NCI-H1694 (cell line): ENCODE results near the gene PCDH8.

Experiments
- DNase-seq: peaks from one replicate; lab custom pipeline; 2025; lab: John Stamatoyannopoulos, UW

The PCDH8 gene

DNA sequence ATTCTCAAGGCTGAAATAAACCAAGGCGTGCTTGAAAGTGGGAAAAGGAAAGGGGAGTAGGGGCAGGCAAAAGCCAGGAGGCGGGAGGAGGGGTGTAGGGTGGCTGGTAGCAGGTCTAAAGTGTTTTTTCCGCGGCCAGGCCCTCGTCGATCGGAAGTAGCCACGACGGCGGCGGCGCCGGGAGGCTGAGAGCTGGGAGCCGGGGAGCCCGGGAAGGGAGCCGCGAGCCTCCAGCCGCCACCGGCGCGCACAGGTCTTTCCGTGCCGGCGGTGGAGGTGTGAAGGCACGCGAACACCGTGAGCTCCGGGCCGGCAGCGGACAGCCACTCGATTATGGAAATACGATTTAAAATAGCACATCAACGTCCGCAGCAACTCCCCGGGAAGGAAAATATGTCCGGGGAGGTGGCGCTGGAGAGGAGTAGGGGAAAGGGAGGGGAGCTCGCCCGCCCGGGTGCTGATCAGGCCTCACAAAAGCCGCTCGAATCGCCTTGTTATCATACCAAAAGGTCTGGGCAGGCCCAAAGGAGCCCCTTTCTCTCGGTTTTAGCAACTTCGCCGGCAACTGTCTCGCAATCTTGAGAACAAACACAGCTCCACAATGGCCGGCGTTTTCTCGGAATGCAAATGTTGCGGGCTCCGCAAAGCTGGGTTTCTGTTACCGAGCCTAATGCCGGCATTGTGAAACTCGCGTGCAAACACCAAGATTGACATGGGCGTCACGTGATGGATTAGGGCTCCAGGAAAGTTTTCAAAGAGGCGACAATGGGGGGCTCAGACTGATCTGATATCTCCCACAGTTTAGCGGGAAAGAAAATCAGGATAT lies 2.9 kb upstream of the PCDH8 start:
- no peak for DNase-seq

- peak; percentile 65 for DNase-seq
Observed at GRCh38 chr13:52850396-52851136, 2.1 kb upstream of the PCDH8 start.

DNA sequence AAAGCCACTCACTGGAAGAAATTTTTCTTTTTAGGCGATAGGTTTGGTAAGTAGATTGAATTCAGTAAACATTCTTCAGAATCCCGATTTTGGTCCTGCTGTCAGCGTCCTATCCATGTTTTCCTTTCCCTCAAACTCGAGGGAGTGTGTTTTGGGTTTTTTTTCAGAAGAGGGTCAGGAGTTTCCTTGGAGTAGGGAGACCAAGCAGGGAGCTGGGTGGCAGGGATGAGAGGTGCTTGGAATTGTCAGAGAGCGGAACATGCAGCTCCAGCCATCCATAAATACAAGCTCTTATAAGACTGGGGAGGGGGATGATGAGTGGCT lies 1.6 kb upstream of the PCDH8 start:
- no peak for DNase-seq

DNA sequence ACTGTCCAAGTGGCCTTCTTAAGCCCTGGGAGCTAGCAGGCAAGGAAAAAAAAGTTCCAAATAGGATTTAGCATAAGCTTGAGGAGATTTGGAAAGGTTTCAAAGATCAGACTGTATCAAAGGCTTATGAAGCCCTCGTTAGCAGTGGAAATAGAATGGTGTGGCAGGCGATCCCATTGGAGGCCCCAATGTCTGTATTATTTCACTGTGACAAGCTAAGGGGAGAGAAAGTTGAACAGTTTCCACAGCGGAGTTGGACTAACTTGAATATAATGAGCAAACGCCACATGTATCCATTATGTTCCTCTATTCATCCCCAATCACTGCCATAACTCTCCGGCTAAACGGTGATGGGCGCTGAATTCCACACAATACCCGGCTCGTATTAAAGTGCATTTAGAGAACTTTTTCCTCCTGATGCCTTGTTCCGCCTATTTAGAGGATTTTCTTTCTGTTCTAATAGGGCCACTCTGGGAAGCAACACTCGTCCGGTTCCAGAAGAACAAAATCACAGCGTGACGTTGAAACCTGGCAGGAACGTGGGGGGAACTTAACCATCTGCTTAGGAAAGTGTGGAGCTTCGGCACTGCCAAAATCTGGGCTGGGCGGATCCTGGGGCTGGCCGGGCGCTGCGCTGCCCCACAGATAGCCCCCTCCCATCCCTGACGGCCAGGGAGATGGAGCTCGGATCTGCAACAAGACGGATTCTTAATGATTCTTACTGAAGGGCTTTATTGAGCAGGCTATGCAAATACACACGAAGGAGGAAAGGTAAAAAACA lies 1.0 kb upstream of the PCDH8 start:
- peak; percentile 43 for DNase-seq

DNA sequence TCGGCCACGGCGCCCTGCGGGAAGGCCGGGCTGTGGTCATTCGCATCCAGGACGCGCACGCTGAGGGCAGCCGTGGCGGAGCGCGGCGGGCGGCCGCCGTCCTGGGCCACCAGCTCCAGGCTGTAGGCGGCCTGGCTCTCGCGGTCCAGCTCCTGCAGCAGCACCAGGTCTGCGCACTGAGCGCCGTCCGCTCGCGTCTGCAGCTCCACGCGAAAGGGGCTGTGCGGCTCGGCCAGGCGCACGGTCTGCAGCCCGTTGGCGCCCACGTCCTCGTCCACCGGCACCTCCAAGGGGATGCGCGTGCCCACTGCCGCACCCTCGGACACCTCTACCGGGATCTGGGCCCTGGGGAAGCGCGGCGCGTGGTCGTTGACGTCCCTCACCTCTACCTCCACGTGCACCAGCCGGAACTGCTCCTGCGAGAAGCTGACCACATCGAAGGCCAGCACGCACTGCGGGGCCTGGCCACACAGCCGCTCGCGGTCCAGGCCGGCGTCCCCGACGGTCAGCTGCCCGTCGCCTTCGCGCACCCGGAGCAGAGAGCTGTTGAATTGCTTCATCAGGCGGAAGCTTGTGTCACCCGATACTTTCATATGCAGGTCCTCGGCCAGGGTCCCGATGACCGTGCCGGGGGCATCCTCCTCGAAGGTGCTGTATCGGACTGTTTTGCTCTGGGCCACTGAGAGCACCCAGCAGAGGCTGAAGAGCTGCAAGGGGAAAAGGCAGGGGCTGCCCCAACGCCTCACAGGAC lies 583 bp downstream of the PCDH8 start:
- no peak for DNase-seq

GRCh38 chr13:52847322-52847681 lies 1.1 kb downstream of the PCDH8 start:
- DNase-seq, result no peak

DNA sequence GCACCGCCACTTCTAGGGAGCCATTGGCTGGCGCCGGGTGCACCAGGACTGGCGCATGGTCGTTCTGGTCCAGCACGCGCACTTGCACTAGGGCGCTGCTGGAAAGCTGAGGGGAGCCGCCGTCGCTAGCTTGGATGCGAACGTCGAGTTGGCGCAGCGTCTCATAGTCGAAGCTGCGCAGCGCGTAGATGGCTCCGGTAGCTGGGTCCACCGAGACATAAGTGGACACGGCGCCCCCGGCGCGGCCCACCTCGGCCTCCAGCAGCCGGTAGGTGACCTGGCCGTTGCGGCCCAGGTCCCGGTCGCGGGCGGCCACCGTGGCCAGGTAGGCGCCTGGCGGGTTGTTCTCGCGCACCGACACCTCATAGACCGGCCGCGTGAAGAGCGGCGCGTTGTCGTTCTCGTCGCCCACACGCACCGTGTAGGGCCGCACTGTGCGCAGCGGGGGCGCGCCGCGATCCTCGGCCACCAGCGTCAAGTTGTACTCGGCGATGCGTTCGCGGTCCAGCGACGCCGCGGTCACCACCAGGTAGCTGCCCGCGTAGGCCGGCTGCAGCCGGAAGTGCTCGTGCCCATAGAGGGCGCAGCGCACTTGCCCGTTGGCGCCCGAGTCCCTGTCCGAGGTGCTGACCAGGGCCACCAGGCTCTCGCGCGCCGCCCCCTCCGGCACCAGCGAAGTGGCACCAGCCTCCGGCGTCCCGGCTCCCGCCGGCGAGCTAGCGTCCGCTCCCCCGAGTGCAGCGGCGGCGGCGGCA lies 1.7 kb downstream of the PCDH8 start:
- DNase-seq, result no peak

GRCh38 chr13:52845766-52846566 lies 2.5 kb downstream of the PCDH8 start:
- DNase-seq, result no peak

DNA sequence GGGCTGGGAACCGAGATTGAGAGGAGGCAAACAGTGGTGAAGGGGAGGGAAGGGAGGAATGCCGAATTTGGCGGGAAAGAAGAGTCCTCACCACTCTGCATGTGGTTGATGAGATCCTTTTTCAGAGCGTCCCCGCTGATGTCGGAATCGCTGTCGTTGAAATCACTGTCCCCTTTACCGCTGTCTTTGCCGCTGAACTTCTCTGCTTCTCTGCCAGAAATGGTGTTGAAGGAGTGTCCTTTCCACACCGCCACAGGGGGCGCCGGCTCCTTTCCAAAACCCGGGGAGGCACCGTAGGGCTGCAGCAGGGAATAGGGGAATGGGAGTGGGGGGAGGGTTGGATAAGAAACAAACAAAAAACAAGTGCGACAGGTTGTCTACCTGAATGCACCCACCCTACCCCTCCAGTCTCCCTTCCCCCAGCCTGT lies 3.1 kb downstream of the PCDH8 start:
- DNase-seq, result no peak

- no peak for DNase-seq
Observed at GRCh38 chr13:52844836-52845235, 3.6 kb downstream of the PCDH8 start.

- no peak for DNase-seq
Observed at GRCh38 chr13:52842441-52842840, 6.0 kb downstream of the PCDH8 start.

DNA sequence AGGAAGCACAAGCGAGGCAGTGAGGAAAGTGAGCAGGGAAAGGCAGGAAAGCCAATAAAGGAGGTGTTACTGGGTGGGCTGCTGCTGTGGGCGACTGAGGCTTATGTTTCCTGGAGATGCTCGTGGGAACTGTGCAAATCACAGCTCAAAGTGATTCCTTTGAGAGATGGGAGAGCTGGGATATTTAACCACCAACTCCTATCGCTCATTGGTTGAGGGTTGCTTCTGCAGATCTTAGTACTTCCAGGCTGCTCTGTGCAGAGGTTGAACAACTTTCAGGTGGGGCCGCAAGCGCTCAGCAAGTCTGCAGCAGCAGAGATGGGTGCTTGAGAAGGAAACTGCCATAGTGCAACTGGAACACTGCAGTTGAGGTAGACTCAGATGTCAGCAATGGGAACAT lies 8.4 kb downstream of the PCDH8 start:
- no peak for DNase-seq

DNA sequence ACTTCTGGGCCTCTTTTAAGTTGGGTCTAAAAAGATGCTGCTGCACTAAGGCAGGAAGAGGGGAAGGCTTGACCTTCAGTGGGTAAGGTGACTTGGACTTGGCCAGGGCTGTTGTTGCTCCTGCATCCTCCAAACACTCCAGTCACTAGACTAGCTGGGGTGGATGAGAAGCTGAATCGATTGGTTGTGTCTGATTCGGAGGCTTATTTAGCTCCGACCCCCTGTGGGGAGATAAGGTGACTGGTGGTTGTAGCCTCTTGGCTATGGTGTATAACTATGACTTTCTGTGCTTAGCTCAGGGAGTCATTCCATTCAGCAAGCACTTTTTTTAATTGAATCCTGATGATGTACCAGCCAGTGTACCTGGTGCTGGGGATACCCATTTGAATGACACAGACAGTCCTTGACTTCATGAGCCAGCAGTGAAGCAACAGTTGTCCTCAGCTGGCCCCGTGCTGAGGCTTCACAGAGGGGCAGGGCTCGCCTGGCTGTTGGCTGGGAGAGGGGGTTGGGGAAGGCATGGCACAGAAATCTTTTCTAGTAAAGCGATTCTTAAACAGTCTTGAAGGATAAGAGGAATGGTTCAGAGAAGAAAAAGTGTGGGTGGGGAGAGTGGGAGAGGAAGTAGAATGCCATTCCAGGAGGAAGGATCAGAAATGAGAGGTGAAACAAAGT lies 9.9 kb downstream of the PCDH8 start:
- no peak for DNase-seq

- no peak for DNase-seq
Observed at GRCh38 chr13:52837850-52838249, 10.6 kb downstream of the PCDH8 start.

DNA sequence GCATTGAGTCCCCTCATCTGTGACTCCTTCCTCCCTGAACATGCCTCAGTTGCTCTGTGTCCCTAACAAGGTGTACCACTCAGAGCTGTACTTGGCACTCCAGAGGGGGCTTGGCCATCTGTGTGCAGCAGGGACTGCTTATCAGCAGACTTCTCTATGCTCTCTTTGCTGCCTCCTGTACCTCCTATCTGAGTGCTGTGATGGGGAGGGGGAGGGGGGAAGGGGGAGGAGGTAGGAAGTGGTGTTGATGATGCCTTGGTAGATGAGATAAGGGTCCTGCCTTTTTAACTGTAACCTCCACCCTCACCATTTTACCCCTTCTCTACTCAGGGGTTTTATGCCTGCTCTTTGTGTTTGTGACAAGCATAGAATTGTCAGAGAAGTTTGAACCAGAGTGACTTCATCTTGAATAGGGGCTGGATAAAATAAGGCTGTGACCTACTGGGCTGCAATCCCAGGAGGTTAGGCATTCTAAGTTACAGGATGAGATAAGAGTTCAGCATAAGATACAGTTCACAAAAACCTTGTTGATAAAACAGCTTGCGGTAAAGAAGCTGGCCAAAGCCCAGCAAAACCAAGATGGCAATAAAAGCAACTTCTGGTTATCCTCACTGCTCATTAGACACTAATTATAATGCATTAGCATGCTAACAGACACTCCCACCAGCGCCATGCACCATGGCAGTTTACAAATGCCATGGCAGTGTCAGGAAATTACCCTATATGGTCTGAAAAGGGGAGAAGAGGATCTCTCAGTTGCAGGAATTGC lies 13.2 kb downstream of the PCDH8 start:
- DNase-seq, result no peak

GRCh38 chr13:52833296-52833875 lies 15.1 kb downstream of the PCDH8 start:
- DNase-seq, result no peak

GRCh38 chr13:52832313-52832712 lies 16.1 kb downstream of the PCDH8 start:
- DNase-seq, result peak; percentile 59

DNA sequence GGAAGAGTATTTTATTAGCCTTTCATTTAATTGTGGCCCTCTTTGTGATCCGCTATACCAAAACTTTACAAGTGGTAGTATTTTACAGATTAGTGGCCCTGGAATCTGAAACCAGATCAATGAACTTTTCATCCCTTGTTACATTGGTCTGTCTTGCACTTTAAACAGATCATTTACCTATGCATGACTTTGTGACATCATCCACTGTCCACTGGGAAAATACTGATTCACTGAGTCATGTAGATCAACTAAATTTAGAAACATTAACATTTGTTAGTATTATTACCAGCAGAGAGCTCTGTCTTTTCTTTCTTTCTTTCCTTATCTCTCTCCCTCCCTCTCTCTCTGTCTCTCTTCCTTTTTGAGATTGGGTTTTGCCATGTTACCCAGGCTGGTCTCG lies 17.5 kb downstream of the PCDH8 start:
- no peak for DNase-seq

GRCh38 chr13:52827839-52828238 lies 20.6 kb downstream of the PCDH8 start:
- peak; percentile 95 for DNase-seq
